Stimulated activated CD8-positive, alpha-beta memory T cell treated with anti-CD3 and anti-CD28 coated beads, Interleukin-7, amount 100 ng/mL, for 48 hours (primary cell): ENCODE measurements around the gene PI4KB.
"Not testable (repeated sequence)": the region's sequence is repeated elsewhere in the genome, so short reads cannot be mapped to it uniquely, and the experiment has no call there.

Source experiments
- DNase-seq, 2 donors: peaks; one replicate each; pipeline ENCODE4 v3.0.0-alpha.2; 2020; ENCODE audit warnings: low read depth in 1 of 2; ENCODE audit errors: extremely low read depth in 1 of 2

The PI4KB gene

GRCh38 chr1:151327223-151327902 lies at the start of gene PI4KB:
PI4KB (minus strand) TSS chr1:151327416; CDS start chr1:151316481, 10,935 bp downstream.
- peak; percentile 63 to 90 for DNase-seq

- DNase-seq = no peak
Observed at GRCh38 chr1:151373196-151373595, 46.0 kb upstream of the PI4KB start.

GRCh38 chr1:151372058-151372934 lies 45.1 kb upstream of the PI4KB start, which contains the start of gene SELENBP1:
SELENBP1 (minus strand) TSS chr1:151372705; CDS start chr1:151372641, 64 bp downstream.
- no peak for DNase-seq

- DNase-seq = no peak
Observed at GRCh38 chr1:151371370-151372057, 44.3 kb upstream of the PI4KB start.

DNA sequence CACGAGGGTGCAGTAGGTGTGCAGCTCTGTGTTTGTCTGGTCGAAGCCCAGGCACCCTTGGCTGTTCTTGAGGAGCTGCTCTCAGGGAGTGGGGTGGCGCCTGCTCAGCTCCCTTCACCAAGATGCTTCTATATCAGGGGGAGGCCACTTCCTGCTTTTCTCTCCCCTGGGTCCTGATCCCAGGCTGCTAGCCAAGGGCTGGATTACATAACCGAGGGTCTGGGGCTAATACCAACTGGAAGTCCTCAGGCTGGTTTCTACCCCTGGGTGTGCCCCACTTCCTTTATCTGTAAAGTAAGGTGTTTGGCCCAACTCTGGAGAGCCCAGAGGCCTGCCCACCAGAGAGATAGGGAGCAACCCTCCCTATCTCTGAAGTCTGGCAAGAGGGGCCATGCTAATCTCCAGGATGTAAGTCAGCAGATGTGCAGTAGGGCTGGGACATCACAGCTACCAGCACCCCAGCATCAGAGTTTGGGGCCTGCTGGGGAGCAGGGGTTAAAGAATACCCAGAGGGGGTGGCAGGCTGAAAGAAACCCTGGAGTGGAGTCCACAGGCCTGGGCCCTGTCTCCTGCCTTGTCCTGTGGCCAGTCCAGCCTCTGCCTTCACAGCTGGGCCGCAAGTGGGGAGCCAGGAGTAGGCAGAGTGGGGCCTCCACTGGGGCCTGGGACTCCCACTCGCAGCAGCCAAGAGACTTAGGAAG lies 43.1 kb upstream of the PI4KB start:
- no peak for DNase-seq

GRCh38 chr1:151369621-151370048 lies 42.4 kb upstream of the PI4KB start:
- DNase-seq = no peak

- DNase-seq = no peak
Observed at GRCh38 chr1:151369302-151369610, 42.0 kb upstream of the PI4KB start.

GRCh38 chr1:151368393-151369301 lies 41.4 kb upstream of the PI4KB start:
- no peak for DNase-seq

- DNase-seq = no peak
Observed at GRCh38 chr1:151367658-151368392, 40.6 kb upstream of the PI4KB start.

- no peak for DNase-seq
Observed at GRCh38 chr1:151364996-151365395, 37.8 kb upstream of the PI4KB start.

DNA sequence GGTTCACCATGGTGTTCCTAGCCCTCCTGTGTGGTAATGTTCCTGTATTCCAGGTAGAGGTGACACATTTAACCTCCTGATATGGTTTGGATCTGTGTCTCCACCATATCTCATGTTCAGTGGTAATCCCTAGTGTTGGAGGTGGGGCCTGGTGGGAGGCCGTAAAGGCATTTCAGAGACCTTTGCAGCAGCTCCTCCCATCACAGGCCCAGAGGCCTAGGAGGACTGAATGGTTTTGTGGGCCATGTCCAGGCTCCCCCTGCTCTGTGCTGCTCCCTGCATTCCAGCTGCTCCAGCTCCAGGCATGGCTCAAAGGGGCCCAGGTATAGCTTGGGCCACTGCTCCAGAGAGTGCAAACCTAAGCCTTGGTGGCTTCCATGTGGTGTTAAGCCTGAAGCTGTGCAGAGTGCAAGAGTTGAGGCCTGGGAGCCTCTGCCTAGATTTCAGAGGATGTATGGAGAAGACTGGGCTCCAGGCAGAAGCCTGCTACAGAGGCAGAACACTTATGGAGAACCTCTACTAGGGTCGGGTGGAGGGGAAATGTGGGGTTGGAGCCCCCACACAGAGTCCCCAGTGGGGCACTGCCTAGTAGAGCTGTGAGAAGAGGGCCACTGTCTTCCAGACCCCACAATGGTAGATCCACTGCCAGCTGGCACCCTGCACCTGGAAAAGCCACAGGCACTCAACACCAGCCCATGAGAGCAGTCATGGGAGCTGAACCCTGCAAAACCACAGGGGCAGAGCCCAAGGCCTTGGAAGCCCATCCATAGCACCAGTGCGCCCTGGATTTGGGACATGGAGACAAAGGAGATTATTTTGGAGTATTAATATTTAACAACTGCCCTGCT lies 35.3 kb upstream of the PI4KB start:
- DNase-seq = no peak

GRCh38 chr1:151361883-151362282 lies 34.7 kb upstream of the PI4KB start:
- no peak for DNase-seq

GRCh38 chr1:151356696-151357095 lies 29.5 kb upstream of the PI4KB start:
- DNase-seq = no peak

GRCh38 chr1:151352021-151352718 lies 25.0 kb upstream of the PI4KB start:
- DNase-seq = no peak

DNA sequence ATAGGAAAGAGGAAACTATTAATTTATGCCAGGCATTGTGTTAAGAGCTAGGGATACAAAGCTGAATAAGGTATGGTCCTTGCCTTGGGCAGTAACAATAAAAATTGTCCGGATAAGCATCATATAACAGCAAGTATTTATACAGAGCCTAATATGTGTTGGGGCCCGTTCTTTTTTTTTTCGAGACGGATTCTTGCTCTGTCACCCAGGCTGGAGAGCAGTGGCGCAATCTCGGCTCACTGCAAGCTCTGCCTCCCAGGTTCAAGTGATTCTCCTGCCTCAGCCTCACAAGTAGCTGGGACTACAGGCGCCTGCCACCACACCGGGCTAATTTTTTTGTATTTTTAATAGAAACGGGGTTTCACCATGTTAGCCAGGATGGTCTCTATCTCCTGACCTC lies 23.1 kb upstream of the PI4KB start:
- DNase-seq = not testable (repeated sequence)

- no peak for DNase-seq
Observed at GRCh38 chr1:151347523-151348246, 20.5 kb upstream of the PI4KB start.
